H1 (cell line): ENCODE data around the gene MARS1.
"Not testable (repeated sequence)": the region's sequence is repeated elsewhere in the genome, so short reads cannot be mapped to it uniquely, and the experiment has no call there.

Source experiments
- CEBPB ChIP-seq: IDR thresholded peaks from 2 replicates; pipeline ENCODE4 v1.6.1; 2012; ENCODE audit warnings: low read depth, low read length
- CHD1 ChIP-seq: IDR thresholded peaks from 2 replicates; pipeline ENCODE4 v1.6.1; 2012; ENCODE audit warnings: low read depth, low read length, improper control_type of control experiment
- CREB1 ChIP-seq: IDR thresholded peaks from 2 replicates; pipeline ENCODE4 v1.6.1; 2012; ENCODE audit warnings: inconsistent platforms
- CTCF ChIP-seq, 3 experiments: IDR thresholded peaks; 1 replicate in 2 of 3; 2 replicates in 1 of 3; pipeline versions ENCODE4 v1.5.1 to v1.6.1; 2011; ENCODE audit warnings: low read length in 3 of 3, mild to moderate bottlenecking in 3 of 3, inconsistent platforms in 2 of 3, low read depth in 1 of 3, moderate library complexity in 1 of 3; ENCODE audit not compliant: insufficient read depth in 1 of 3; ENCODE audit errors: control extremely low read depth in 1 of 3
- EZH2 ChIP-seq: fragments of 200-600 bp; sonication (generic); IDR thresholded peaks from 2 replicates; pipeline ENCODE4 v1.7.1; 2012; ENCODE audit warnings: low read depth, mild to moderate bottlenecking, moderate library complexity, low read length, inconsistent platforms; ENCODE audit not compliant: severe bottlenecking
- HDAC6 ChIP-seq: IDR thresholded peaks from one replicate; pipeline ENCODE4 v1.7.1; 2012; ENCODE audit warnings: low read depth, mild to moderate bottlenecking, inconsistent platforms, low read length, moderate library complexity
- JUND ChIP-seq: IDR thresholded peaks from 2 replicates; pipeline ENCODE4 v1.6.1; 2011; ENCODE audit warnings: mild to moderate bottlenecking, improper control_type of control experiment, low read length
- POLR2A ChIP-seq, 2 experiments: IDR thresholded peaks; 1 replicate in 1 of 2; 2 replicates in 1 of 2; pipeline ENCODE4 v1.6.1; 2011; ENCODE audit warnings: low read depth in 2 of 2, low read length in 2 of 2, mild to moderate bottlenecking in 2 of 2; ENCODE audit errors: control extremely low read depth in 1 of 2
- SP2 ChIP-seq: IDR thresholded peaks from 2 replicates; pipeline ENCODE4 v1.6.1; 2012; ENCODE audit warnings: mild to moderate bottlenecking, low read length, inconsistent platforms
- SRF ChIP-seq: IDR thresholded peaks from 2 replicates; pipeline ENCODE4 v1.6.1; 2011; ENCODE audit warnings: mild to moderate bottlenecking, low read depth, low read length, moderate library complexity
- SUZ12 ChIP-seq: fragments of 200-600 bp; sonication (generic); IDR thresholded peaks from 2 replicates; pipeline ENCODE4 v1.6.1; 2012; ENCODE audit warnings: mild to moderate bottlenecking, inconsistent platforms, low read length, moderate library complexity, mixed read lengths
- TAF1 ChIP-seq: IDR thresholded peaks from 2 replicates; pipeline ENCODE4 v1.6.1; 2011; ENCODE audit warnings: mild to moderate bottlenecking, low read depth, low read length
- YY1 ChIP-seq: IDR thresholded peaks from 2 replicates; pipeline ENCODE4 v1.6.1; 2011; ENCODE audit warnings: low read depth, mild to moderate bottlenecking, low read length

- not testable (repeated sequence) for TF ChIP-seq HDAC6; TAF1; CTCF (IDR thresholded peaks at IDR 0.05; ENCODE audit: control extremely low read depth in 1 of 3, insufficient read depth in 1 of 3, low read depth in 1 of 3, low read length in 3 of 3); POLR2A (IDR thresholded peaks at IDR 0.05; ENCODE audit: control extremely low read depth in 1 of 2, low read depth in 2 of 2, low read length in 2 of 2); EZH2; SUZ12; JUND; SP2; SRF; YY1; CEBPB; CREB1; CHD1
Measured at GRCh38 chr12:57513677-57514076, 25.8 kb downstream of the MARS1 start.
